ENCODE results near the gene RBSN.

Gene RBSN

GRCh38 chr3:15063656-15064286 lies 35.2 kb downstream of the RBSN start:
- no peak for DNase-seq (ENCODE audit: insufficient read length, low spot score)
- FAIRE-seq = no peak

- no peak for DNase-seq (ENCODE audit: insufficient read length, low spot score)
- no peak for FAIRE-seq
Observed at GRCh38 chr3:15063238-15063637, 35.7 kb downstream of the RBSN start.

GRCh38 chr3:15060029-15060428 lies 38.9 kb downstream of the RBSN start:
- FAIRE-seq (no peak), DNase-seq (ENCODE audit: insufficient read length, low spot score) (no peak)

- no peak for FAIRE-seq
- no peak for DNase-seq (ENCODE audit: insufficient read length, low spot score)
Observed at GRCh38 chr3:15056676-15057404, 42.1 kb downstream of the RBSN start.

GRCh38 chr3:15055019-15055557 lies 43.9 kb downstream of the RBSN start:
- DNase-seq (ENCODE audit: insufficient read length, low spot score) (no peak), FAIRE-seq (peak; percentile 80)

- DNase-seq (ENCODE audit: insufficient read length, low spot score) = no peak
- FAIRE-seq = no peak
Observed at GRCh38 chr3:15053541-15053940, 45.4 kb downstream of the RBSN start.

GRCh38 chr3:15052335-15053242 lies 46.4 kb downstream of the RBSN start:
- no peak for DNase-seq (ENCODE audit: insufficient read length, low spot score)
- no peak for FAIRE-seq

GRCh38 chr3:15051531-15051930 lies 47.4 kb downstream of the RBSN start:
- DNase-seq (ENCODE audit: insufficient read length, low spot score) = no peak

GRCh38 chr3:15050405-15051092 lies 48.4 kb downstream of the RBSN start:
- peak; percentile 60 for DNase-seq (ENCODE audit: insufficient read length, low spot score)
- peak; percentile 87 for FAIRE-seq

More at GRCh38 chr3:15051531-15051930, 47.4 kb downstream of the RBSN start:
- no peak for FAIRE-seq

GRCh38 chr3:15049584-15049983 lies 49.4 kb downstream of the RBSN start:
- FAIRE-seq (no peak), DNase-seq (ENCODE audit: insufficient read length, low spot score) (no peak)

- DNase-seq (ENCODE audit: insufficient read length, low spot score) = no peak
- no peak for FAIRE-seq
Observed at GRCh38 chr3:15045667-15046066, 53.3 kb downstream of the RBSN start.

GRCh38 chr3:15044326-15044725 lies 54.6 kb downstream of the RBSN start:
- no peak for FAIRE-seq
- DNase-seq (ENCODE audit: insufficient read length, low spot score) = no peak

GRCh38 chr3:15043408-15044171 lies 55.4 kb downstream of the RBSN start:
- FAIRE-seq (no peak), DNase-seq (ENCODE audit: insufficient read length, low spot score) (no peak)

GRCh38 chr3:15042936-15043335 lies 56.0 kb downstream of the RBSN start:
- no peak for DNase-seq (ENCODE audit: insufficient read length, low spot score)
- FAIRE-seq = no peak

GRCh38 chr3:15041950-15042349 lies 57.0 kb downstream of the RBSN start:
- DNase-seq (ENCODE audit: insufficient read length, low spot score) = no peak
- no peak for FAIRE-seq

GRCh38 chr3:15040844-15041243 lies 58.1 kb downstream of the RBSN start:
- DNase-seq (ENCODE audit: insufficient read length, low spot score) (no peak), FAIRE-seq (no peak)

- no peak for FAIRE-seq
- no peak for DNase-seq (ENCODE audit: insufficient read length, low spot score)
Observed at GRCh38 chr3:15038306-15038705, 60.6 kb downstream of the RBSN start.

GRCh38 chr3:15033103-15033502 lies 65.8 kb downstream of the RBSN start:
- DNase-seq (ENCODE audit: insufficient read length, low spot score) = no peak
- FAIRE-seq = no peak

GRCh38 chr3:15032650-15033049 lies 66.3 kb downstream of the RBSN start:
- no peak for DNase-seq (ENCODE audit: insufficient read length, low spot score)
- no peak for FAIRE-seq

GRCh38 chr3:15029625-15030024 lies 69.3 kb downstream of the RBSN start:
- FAIRE-seq = no peak

More at GRCh38 chr3:15029625-15030024, 69.3 kb downstream of the RBSN start:
- no peak for DNase-seq (ENCODE audit: insufficient read length, low spot score)

All from GM19239 (cell line).